Measurements from ENCODE around the gene CDC16.
A peak's percentile ranks its signal among the peaks of the same experiment; 100 is the strongest.

The CDC16 gene

DNA sequence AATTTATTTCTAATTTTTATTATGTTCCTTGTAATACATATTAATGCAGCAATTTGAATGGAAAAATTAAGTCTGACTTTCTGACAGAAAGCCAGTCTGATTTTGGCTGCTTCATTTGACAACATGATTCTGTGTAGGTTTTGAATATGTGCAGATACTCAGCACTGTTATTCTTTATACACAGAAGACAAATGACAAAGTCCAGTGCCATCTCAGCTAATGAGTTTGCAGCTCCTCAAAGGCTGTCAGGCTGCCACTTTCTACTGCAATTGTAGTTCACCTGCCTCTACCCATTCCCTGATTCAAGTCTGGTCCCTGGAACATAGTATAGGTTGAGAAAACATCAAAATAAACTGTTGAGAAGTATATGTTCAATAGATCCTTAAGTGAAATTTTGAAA lies 76.7 kb downstream of the CDC16 start:
- DNase-seq = no peak
- H3K27me3 Mint-ChIP-seq (ENCODE audit: low read depth, poor library complexity) = no peaks in the 10 kb centered on the region
- H3K27ac Mint-ChIP-seq = no peak overlapping the region
- TF ChIP-seq, protein P1, sequence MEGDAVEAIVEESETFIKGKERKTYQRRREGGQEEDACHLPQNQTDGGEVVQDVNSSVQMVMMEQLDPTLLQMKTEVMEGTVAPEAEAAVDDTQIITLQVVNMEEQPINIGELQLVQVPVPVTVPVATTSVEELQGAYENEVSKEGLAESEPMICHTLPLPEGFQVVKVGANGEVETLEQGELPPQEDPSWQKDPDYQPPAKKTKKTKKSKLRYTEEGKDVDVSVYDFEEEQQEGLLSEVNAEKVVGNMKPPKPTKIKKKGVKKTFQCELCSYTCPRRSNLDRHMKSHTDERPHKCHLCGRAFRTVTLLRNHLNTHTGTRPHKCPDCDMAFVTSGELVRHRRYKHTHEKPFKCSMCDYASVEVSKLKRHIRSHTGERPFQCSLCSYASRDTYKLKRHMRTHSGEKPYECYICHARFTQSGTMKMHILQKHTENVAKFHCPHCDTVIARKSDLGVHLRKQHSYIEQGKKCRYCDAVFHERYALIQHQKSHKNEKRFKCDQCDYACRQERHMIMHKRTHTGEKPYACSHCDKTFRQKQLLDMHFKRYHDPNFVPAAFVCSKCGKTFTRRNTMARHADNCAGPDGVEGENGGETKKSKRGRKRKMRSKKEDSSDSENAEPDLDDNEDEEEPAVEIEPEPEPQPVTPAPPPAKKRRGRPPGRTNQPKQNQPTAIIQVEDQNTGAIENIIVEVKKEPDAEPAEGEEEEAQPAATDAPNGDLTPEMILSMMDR (IDR thresholded peaks at IDR 0.05) = no peak
- H3K4me1 Mint-ChIP-seq = peaks cover 36% of the 10 kb centered on the region
- no peak overlapping the region for H3K4me3 Mint-ChIP-seq
- peaks cover 18% of the 10 kb centered on the region for H3K36me3 Mint-ChIP-seq (ENCODE audit: low read depth)
- no peaks in the 10 kb centered on the region for H3K9me3 Mint-ChIP-seq

DNA sequence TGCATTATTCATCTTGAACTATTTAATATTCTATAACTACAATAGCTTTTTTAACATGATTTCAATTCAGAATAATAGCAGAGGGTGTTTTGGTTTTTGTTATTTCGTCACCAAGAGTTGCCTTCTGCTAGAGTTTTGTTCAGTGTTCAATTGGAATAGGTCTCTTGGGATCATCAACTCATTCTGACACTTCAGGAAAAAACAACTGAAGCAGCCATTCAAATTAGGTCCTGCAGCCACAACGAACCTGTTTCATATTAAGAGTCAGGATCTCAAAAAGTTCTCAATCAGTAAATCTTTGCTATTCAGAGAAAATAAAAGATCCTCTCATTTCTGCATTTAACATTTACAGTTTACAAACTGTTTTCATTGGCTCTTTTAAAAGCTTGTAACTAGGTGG lies 77.2 kb downstream of the CDC16 start:
- no peak overlapping the region for H3K4me3 Mint-ChIP-seq
- no peak for DNase-seq
- TF ChIP-seq, protein P1 (IDR thresholded peaks at IDR 0.05) = no peak
- H3K4me1 Mint-ChIP-seq = peaks cover 41% of the 10 kb centered on the region
- H3K27ac Mint-ChIP-seq = no peak overlapping the region
- H3K27me3 Mint-ChIP-seq (ENCODE audit: low read depth, poor library complexity) = no peaks in the 10 kb centered on the region
- H3K36me3 Mint-ChIP-seq (ENCODE audit: low read depth) = peaks cover 18% of the 10 kb centered on the region
- H3K9me3 Mint-ChIP-seq = no peaks in the 10 kb centered on the region

DNA sequence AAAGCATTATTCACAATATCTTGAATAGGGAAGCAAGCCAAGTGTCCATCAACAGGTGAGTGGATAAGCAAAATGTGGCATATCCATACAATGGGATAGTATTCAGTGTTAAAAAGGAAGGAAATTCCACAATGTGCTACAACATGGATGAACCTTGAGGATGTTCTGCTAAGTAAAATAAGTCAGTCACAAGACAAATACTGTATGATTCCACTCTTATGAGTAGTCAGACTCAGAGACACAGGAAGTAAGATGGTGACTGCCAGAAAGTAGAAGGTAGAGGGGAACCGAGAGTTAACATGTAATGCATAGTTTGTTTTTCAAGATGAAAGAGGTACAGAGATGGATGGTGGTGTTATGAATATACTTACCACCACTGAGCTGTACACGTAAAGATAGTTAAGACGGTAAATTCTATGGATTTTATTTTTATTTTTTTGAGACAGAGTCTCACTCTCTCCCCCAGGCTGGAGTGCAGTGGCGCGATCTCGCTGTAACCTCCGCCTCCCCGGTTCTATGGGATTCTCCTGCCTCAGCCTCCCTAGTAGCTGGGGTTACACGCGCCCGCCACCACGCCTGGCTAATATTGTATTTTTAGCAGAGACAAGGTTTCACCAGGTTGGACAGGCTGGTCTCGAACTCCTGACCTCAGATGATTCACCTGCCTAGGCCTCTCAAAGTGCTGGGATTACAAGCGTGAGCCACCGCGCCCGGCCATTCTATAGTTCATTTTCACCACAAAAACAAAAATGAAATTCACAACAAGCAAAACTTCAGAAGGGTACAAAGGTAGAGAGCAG lies 78.6 kb downstream of the CDC16 start:
- DNase-seq = no peak
- H3K36me3 Mint-ChIP-seq (ENCODE audit: low read depth) = peaks cover 23% of the 10 kb centered on the region

DNA sequence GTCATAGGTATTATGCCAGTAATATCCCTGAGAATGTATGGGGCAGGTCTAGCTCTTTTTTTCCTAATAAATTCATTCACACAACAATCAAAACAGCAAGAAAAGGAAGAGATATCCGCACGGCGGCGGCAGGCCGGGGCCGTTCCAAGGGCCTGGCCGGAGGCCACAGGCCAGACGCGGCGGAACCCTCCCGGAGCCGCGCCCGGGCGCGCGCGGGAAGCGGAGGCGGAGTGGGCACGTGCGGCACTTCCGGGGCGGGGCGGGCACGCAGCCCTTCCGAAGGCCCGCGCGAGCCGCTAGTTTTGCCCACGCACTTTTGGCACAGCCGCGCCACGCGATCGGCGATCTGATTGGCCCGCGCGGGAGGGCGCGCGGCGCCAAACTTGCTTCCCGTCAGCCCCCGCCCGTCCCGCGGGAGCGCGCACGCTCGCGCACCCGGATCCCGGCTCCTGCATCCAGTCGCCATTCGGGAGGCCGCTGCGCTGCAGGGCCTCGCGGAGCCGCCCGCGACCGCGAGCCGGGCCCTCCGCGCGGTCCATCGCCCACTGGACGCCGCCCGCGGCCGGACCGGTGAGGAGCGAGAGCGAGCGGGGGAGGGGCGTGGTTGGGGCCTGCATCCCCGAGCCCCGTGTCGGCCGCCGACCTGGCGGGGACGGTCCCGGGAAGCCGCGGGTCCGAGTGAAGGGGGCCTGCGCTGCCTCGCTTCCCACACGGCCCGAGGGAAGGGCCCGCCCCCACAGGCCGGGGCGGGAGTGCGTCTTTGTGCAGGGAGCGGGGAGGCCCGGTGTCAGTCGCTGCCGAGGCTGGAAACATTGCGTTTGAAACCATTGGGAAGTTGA lies 79.6 kb downstream of the CDC16 start, which contains the start of gene CHAMP1:
Gene CHAMP1 (plus strand): TSS at position 430 of the 839 bp plus-strand sequence. CDS start 9,340 bp downstream, outside the sequence.
- H3K9me3 Mint-ChIP-seq = peaks cover 1% of the 10 kb centered on the region
- H3K36me3 Mint-ChIP-seq (ENCODE audit: low read depth) = peaks cover 33% of the 10 kb centered on the region
- peaks cover 60% of the 10 kb centered on the region for H3K4me1 Mint-ChIP-seq
- TF ChIP-seq, protein P1 (IDR thresholded peaks at IDR 0.05) = no peak
- H3K27ac Mint-ChIP-seq = peak within 1 kb of the TSS; percentile 48
- DNase-seq = peak; percentile 93
- peak within 1 kb of the TSS; percentile 88 for H3K4me3 Mint-ChIP-seq
- H3K27me3 Mint-ChIP-seq (ENCODE audit: low read depth, poor library complexity) = no peaks in the 10 kb centered on the region

More for the DNA sequence above, 78.6 kb downstream of the CDC16 start:
- H3K27me3 Mint-ChIP-seq (ENCODE audit: low read depth, poor library complexity) = no peaks in the 10 kb centered on the region
- no peaks in the 10 kb centered on the region for H3K9me3 Mint-ChIP-seq
- peak overlapping the region; percentile 87 for H3K4me3 Mint-ChIP-seq
- TF ChIP-seq, protein P1 (IDR thresholded peaks at IDR 0.05) = no peak
- H3K27ac Mint-ChIP-seq = peak overlapping the region; percentile 48
- H3K4me1 Mint-ChIP-seq = peaks cover 50% of the 10 kb centered on the region

DNA sequence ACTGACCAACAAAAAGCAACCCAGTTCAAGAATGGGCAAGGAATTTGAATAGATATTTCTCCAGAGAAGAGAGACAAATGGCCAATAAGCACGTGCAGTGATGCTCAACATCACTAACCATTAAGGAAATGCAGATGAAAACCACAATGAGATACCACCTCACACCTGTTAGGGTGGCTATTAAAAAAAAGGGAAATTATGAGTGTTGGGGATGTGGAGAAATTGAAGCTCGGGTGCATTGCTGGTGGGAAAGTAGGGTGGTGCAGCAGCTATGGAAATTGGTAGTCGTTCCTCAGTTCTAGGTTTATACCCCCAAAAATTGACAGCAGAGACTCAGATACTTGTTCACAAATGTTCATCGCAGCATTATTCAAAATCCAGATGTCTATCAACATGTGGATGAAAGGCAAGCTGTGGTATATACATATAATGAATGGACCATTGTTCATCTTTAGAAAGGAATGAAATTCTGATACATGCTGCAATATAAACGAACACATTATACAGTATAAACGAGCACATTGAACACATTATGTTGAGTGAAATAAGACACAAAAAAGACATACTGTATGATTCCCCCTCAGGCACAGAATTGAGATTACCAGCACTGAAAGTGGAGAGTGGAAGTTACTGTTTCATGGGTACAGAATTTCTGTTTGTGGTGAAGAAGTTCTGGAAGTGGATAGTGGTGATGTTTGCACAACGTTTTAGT lies 80.5 kb downstream of the CDC16 start:
- H3K4me3 Mint-ChIP-seq = peak overlapping the region; percentile 88
- H3K27ac Mint-ChIP-seq = no peak overlapping the region
- DNase-seq = no peak
- peaks cover 9% of the 10 kb centered on the region for H3K9me3 Mint-ChIP-seq
- H3K4me1 Mint-ChIP-seq = peaks cover 67% of the 10 kb centered on the region
- H3K36me3 Mint-ChIP-seq (ENCODE audit: low read depth) = peaks cover 43% of the 10 kb centered on the region
- H3K27me3 Mint-ChIP-seq (ENCODE audit: low read depth, poor library complexity) = no peaks in the 10 kb centered on the region
- TF ChIP-seq, protein P1 (IDR thresholded peaks at IDR 0.05) = no peak
